Fibroblast of skin of left biceps (primary cell): ENCODE measurements around the gene NCBP2L.
A peak's percentile ranks its signal among the peaks of the same experiment; 100 is the strongest.

Experiments used
- DNase-seq, 2 experiments: peaks; one replicate each; pipeline ENCODE4 v3.0.0-alpha.2; 2013; ENCODE audit warnings: low read depth in 2 of 2

NCBP2L gene

DNA sequence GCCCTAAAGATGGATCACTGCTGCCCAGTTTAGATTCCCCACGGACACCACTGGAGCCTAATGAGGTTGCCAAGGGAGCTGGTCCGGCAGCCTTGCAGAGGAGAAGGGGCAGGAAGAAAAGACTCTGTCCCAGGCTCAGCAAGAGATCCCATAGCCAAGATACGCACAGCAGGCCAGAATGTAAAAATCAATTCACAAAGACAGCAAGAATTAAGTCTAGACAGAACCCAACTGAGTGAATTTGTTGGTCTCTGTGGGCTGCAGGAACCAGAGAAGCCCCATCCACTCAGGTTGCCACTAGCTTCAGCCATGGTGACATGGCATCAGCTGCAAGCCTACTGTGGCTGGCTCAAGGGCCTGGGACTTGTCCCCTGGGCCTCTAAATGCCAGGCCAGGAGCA lies 24.8 kb upstream of the NCBP2L start:
- DNase-seq = no peak

DNA sequence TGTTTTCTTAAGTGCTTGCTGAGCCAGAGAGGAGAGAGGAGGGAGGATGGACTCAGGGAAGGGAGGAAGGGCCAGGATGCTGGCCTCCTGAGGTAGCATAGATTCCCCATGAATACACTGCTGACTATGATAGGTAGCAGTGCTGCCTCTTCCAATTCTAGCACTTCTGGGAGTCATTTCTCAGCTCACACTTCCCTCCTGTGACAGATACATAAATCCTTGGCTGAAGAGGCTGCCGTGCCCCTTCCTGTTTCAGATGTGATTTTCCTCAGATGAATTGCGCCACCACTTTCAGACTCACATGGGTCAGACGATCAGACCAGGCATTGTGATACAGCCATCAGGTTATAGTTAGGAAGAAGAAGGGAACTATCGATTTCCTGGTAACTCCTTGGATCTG lies 24.3 kb upstream of the NCBP2L start:
- DNase-seq = no peak

DNA sequence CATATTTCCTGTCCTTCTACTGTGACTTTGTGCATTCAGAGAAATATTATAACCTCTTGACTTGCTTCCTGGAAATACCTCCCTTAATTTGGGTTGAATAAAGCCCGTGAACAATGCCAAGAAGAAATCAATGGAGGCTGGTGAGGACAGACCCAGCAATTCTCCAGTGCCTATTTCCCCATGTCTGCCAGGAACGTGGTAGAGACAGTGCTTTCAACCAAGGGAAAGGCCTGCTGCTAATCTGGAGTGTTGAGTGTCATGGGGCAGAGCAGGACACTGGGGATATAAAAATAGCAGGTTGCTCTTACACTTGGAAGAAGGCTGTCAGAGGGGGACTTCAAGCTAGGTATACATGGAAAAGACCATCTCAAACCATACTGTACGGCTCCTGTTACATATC lies 21.8 kb upstream of the NCBP2L start:
- DNase-seq = no peak

DNA sequence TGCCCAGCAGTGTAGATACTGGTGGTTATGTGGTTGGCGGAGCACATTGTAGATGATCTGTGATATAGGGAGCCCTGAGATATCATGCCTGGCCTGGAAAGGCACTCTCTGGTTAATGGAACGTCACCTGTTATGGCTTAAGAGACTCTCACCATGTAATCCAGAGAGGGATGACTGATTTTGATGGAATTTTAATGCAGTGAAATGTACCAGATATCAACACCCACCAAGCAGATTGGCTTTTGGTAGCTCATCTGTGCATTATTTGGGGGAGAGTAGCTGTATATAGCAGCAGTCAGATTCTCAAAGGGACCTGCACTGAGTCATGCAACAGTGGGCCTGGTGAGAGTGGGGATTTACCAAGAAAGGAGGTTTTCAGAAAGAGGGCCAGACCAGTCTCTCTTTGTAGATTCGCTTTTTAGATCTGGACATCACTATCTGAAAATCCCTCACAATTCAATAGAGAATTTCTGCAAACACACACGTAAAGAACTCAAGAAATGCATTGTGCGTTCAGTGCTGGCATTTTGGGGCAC lies 19.2 kb upstream of the NCBP2L start:
- no peak for DNase-seq

DNA sequence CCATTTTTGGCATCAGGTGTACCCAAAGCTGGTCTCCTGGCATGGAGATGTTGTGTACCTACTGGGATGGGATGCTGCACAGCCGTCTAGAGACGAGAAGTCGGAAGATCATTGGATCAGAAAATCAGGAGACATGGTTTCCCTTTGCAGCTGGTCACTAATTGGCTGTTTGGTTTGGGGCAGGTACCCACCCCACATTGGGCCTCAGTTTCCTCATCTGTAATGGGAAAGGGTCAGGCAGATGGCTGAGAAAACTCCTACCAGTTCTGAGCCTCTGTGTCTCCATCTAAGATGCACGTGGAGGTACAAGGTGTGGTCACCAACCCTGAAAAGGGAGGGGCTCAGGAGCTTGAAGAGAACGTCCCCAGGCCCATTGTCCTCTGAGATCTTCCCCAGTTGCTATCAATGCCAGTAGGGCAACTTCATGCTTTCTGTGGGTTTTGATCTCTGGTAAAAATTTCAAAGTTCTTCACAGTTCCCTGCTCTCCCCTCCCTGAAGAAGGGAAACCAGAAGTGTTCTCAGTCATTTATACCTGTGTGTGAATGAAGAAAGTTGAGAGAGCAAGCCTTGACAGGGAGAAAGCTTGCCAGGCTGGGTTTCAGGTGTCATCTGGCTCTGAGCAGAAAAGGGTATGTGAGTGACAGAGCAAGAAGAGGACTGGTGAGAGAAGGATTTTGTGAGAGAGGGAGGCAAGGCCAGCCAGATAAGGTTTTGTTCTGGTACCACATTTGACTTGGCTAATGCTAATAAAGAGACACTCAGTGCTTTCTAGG lies 17.0 kb upstream of the NCBP2L start:
- no peak for DNase-seq

DNA sequence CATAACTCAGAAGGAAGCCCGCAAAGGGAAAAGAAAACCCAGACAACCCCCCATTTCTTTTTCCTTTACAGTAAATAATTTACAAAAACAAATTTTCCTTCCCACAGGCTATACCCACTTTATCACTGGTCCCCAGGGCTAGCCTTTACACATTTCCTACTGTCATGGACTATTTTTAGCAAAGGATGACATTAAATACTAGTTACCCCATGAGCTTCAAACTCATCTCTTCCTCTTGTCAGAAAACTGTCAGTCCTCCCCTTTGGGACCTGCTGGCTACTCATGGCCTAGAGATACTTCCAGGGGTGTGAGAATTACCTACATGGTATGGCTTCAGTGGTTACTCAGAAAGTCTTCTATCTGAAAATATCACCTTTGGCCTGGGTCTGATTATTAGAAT lies 13.9 kb upstream of the NCBP2L start:
- no peak for DNase-seq

DNA sequence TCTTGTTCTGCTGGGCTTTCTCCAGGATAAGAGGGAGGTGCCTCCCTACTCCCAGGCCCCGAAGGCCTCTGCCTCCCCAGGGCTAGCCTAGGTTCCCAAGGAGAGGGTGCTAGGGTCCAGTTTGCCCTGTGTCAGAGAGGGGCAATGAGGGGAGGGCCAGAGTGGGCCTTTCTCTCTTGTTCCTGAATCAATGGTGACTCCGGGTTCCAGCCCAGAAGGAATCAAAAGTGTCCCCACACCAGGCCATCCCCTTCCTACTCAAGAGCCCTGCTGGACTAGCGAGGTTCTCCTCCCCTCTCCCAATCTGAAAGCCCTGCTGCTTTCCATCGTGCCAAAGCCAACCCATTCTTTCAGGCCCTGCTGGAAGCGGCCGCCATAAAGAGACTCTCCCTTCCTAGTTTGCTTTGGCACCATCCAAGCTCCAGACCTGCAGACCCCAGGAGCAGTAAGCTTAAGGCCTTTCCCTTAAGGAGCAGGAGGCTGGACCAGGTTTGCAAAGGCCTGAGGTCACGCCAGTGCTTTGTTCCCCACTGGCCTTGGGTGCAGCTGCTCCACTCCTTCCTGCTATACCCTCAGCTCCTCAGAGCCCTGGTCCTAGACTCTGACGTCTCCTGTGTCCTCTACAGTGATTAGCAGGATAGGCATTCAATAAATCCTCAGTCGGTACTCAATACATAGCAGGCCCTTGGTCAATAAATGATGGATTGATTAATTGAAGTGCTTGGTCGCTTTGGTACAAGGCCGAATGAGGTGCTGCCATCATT lies 12.5 kb upstream of the NCBP2L start:
- DNase-seq = no peak

DNA sequence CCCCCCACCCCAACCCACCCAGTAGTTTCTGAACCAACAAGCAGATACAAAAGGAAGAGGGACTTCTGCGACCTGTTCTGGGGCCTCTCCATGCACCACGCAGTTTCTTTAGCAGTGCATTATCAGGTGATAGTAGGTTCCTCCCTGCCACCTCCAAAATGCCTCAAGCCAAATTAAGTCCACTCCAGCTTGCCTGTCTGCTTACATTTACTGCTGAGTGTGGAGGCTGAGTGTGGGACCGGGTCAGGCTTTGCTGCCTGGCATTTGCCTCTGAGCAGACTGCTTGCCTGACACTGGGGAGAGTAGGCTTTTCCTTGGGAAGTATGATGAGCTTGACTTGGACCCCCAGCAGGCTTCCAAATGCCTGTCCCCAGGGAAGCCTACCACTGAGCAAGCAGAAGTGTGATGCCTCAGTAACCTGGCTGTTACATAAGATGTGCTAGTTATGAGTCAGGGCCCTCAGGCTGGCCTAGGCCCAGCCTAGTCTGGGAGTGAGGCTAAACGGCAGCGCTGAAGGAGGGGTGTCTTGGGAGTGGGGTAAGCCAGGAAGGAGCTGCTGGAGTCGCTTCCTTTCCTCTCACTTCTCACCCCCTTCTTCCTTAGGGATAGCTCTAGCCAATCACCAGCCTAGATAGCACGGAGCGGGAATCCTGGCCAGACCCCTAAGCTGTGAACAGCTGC lies 10.9 kb upstream of the NCBP2L start:
- DNase-seq = no peak

DNA sequence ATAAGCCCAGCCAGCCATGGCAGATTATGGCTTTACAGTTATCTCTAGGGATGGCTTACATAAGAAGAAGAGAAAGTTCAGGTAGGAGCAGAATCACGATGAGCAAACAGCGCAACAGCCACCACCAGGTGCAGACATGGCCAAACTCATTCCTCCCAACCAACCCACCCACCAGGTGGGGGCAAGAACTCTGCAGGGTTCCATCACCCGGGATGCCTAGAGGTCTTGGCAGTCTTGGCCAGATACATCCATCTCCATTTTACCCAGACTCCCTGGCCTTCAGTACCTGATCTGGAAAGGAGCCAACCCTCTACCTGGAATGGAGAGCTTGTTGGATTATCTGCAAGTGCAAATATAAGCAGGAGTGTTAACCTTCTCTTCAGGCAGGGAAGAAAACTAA lies 9.5 kb upstream of the NCBP2L start:
- DNase-seq = no peak

DNA sequence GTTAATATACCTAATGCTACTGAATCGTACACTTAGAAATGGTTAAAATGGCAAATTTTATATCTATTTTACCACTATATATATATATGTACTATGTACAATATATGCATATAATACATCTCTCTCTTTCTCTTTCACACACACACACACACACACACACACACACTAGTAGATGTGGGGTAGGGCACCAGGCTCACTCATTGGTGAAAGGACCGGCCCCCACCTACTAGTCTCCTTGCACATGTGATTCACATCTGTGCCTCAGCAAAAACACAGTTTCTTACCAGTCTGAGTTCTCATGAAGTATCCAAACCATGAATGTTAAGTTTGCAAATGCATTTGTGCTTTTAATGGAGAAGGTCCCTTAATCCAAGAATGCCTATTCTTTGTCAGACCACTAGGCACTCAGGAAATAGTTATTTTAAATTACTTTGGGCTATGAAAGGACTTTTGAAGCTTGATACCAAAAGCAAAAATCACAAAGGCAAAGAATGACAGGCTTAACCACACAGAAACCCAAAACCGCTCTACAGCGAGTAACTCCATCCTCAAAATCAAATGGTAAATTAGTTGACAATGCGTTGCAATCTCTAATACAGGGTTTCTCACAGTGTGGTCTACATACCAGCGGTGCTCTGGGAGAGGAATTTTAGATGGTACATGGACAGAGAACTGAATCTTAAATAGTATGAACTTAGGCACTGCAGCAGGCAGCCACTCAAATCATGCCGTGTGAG lies 7.8 kb upstream of the NCBP2L start:
- DNase-seq = no peak

DNA sequence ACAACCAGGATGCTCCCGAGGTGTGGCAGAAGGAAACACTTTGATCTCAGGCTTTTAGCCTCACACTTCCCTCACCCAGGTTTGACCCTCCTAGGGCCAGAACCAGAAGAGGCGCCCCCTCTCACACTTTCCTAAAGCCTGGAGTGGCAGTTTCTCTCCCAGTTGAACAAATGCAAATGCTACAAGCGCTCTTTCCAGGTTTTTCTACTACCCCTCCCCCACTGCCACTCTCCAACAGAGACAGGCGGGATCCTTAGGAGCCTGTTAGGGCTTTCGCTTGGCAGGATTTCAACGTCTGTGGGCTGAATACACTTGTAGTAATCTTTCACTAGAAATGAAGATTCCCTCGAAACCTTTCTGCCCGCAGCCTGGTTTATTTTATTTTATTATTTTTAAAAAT lies 4.3 kb upstream of the NCBP2L start:
- no peak for DNase-seq

DNA sequence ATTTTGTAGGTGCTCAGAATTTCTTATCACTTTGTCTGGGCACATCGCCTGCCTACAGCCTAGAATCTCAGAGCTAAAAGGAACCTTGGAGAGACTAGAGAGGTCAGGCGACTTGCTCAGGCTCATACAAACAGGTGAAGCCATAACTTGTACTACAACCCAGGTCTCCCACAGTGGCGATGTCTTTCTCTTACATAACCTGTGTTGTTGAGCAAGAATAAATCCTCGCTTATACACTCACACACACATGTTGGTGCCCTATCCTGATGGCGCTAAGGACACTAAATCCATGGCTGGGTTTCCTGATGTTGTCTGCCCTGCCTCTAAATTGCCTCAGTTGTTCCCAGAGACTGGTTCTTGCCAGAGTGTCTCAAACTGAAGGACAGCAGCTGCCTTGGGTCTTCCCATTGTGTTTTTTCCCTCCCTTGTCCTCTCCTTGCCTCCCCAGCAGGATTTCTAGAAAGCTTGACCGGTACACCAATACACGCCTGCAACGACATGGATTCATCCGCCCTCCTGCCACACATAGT lies 3.6 kb upstream of the NCBP2L start:
- DNase-seq = no peak

DNA sequence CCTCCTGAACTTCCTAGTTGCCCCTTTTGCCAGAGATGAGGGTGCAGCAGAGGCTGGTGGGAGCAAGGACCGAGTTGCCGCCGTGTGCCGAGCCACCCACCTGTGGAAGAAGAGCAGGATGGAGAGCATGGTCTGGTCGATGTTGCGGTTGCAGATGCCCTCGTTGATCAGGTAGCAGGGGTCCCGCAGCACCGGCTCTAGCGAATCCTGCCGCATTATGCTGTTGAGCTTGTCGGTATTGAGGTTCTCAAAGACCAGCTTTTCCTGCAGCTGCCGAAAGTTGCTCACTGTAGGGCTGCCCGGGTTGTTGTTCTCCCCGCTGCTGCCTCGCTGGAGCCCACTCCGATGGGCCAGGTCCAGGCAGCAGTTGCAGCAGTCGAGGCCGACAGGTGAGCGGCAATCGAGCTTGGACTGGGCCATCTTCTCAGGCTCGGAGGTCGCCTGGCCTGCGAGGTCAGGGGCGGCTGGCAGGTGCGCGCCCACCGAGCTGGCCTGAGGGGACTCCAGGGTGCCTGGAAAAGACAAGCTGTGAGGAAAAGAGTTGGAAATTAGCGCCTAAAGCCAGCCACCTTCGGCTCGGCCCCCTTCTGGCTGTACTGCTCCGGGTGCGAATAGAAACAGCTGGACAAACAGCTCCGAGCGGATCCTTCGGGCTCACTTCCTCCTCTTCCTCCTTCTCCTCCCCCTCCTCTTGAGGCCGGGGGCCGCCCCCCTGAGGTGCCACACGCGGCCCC lies 2.4 kb upstream of the NCBP2L start:
- no peak for DNase-seq

DNA sequence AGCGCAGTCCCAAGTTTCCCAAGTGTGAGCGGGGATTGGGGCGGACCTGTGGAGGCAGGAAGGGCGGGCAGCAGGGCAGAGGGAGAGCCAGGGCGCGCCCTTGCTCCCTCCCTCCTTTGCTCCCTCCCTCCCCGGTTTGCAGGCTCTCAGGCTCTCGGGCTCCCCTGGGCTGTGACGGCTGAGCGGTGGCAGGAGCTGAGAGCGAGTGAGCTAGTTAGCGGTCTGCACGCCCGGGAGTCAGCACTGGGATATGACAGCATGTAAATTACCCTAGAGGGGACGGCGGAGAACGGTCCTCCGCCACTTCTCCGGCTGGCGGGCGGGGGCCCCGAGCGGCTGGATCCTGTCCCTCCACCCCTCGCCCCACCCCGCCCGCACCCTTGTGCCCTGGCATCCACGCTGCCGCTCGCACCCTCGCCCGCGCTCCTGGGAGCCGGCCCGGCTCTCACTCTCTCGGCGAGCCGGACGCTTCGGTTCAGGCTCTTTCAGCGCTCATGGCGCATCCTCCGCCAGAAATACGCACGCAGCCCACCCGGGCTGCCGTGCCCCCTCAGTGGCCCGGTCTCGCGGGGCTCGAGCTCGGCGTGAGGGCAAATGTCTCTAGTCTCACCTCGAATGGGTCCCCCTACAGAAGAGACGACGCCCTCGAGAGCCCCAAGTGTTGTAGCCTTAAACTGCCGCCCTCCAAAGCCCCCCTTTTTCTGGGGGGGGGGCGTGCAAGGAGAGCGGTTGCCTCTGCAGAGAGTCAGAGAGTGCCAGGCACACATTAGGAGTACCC lies 1.6 kb upstream of the NCBP2L start, which contains the start of gene TSC22D3:
Gene TSC22D3 (minus strand): TSS at position 54 of the 778 bp plus-strand sequence. CDS start 368 bp downstream, outside the sequence.
- DNase-seq = no peak

DNA sequence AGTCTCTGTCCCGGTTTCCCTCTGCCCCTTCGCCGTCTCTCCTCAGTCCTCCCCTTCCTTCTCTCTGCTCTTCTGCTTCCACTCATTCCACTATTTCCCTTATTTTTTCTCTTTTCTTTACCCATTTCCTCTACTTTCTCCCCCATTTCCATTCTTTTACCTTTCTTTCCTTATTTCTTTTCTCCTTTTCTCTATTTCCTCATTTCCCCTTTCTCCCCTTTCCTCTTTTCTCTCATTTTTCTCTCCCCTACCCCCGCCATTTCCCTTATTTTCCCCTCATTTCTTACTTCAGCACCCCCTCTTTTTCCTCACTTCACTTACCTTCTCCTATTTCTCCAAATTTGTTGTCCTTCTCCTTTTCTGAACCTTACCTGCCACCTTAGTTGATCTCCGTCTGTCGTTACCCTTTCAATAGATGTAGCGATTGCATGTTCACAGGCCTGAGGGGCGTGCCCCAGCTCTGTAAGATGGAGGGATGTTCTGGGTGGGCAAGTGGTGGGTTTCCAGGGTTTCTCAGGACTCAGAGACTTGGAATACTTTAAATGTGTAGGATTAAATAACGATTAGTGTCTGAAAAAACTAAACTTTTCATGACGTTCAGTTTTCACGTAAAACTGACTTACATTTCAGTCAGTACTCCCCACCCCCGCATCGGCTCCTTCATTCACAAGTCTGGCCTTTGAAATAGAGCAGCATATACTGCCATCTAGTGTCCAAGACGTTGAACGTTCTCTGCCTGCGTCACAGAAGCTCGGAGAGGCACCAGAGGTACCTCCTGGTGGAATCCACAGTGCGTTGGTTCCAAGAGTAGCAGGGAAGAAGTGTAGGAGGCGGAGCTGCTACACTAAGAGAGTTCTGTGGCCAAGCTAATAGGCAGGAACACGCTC lies 641 bp upstream of the NCBP2L start:
- DNase-seq = peak; percentile 48 to 50

DNA sequence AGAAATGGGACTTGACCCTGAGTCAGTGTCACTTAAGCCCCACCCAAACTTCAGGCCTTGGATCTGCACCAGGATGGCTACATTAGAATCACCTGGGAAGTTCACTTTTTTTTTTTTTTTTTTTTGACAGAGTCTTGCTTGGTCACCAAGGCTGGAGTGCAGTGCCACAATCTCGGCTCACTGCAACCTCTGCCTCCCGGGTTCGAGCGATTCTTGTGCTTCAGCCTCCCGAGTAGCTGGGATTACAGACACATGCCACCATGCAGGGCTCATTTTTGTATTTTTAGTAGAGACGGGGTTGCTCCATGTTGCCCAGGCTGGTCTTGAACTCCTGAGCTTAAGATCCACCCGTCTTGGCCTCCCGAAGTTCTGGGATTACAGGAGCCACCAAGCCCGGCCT lies 3.0 kb downstream of the NCBP2L start:
- no peak for DNase-seq

DNA sequence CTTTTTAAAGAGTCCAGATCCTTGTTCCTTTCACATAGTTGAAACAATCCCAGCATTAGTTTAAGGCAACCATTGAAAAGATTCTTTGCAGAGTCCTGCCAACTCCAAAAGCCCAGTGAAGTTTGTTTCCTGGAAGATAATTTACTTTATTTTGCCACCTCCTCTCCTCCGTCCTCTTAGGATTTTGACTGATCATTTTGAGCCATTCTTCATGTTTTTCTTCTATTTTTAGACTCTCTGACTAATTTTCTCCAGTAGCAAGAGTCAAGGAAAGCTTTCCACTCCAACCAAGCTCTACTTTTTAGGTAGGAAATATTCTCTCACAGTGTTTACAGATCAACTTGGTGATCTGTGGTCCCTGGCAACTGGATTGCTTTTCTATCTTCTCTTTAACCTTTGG lies 10.3 kb downstream of the NCBP2L start:
- DNase-seq = no peak

DNA sequence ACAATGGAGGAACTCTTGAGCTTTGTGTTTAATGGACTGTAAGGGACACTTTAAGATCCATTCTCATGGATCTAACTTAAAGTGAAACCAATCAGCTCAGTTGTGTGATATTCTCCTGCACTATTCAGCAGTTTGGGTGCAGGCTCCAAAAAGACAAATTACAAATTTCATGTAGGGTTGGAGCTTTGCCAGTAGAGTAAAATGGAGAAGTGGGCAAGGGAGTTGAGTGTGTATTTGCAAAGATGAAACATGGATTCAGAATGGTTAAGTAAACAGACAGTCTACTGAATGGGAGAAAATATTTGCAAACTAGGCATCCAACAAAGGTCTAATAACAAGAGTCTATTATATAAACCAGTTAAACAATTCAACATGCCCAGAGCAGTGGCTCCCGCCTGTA lies 26.9 kb downstream of the NCBP2L start:
- no peak for DNase-seq

DNA sequence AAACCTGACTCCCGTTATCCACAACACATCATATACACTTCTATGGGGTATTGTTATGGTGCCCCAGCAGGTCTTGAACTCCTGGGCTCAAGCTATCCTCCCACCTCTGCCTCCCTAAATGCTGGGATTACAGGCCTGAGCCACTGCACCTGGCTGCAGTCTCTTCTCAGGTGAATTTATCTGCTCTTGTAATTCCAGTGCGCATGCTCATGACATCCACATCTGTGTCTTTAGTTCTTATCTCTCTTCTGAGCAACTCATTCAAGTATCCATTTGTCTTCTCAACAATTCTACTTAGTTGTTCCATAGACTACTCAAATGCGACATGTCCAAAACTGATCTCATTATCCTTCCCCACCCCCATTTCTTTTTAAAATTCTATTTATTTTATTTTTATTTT lies 27.6 kb downstream of the NCBP2L start:
- DNase-seq = no peak
